Natural killer cell (primary cell): ENCODE results near the gene RNF167. TPM values are rescaled to one million over a fixed set of nuclear protein-coding genes. Genes with fewer than 3 reads are reported as not detected.
"Not testable (repeated sequence)": the region's sequence is repeated elsewhere in the genome, so short reads cannot be mapped to it uniquely, and the experiment has no call there.

Experiments used
- ATAC-seq, 3 donors: fragments of 150-1000 bp in 2 of 3; fragments of 200-7000 bp in 1 of 3; cut with Tn5 transposase; 1 replicate in 1 of 3; 2 replicates in 2 of 3; pipeline ENCODE4 v1.10.0; 2021; ENCODE audit warnings: mild to moderate bottlenecking in 2 of 3, moderate library complexity in 2 of 3
- DNase-seq, 2 donors: peaks; one replicate each; pipeline versions ENCODE4 v3.0.0 to v3.0.0-alpha.2; 2013 to 2021; ENCODE audit warnings: mixed read lengths in 1 of 2
- H3K27ac ChIP-seq: one replicate; pipeline ENCODE4 v1.5.1; 2013; ENCODE audit warnings: mild to moderate bottlenecking, low read length
- H3K27me3 ChIP-seq: one replicate; pipeline ENCODE4 v1.6.1; 2013; ENCODE audit warnings: low read length; ENCODE audit not compliant: control insufficient read depth, insufficient read depth
- H3K36me3 ChIP-seq: one replicate; pipeline ENCODE4 v1.6.1; 2013; ENCODE audit warnings: low read length; ENCODE audit not compliant: control insufficient read depth, insufficient read depth
- H3K4me1 ChIP-seq: one replicate; pipeline ENCODE4 v1.6.1; 2013; ENCODE audit warnings: low read length; ENCODE audit not compliant: control insufficient read depth, insufficient read depth
- H3K4me3 ChIP-seq: one replicate; pipeline ENCODE4 v1.5.1; 2013; ENCODE audit warnings: low read length
- H3K9me3 ChIP-seq: one replicate; pipeline ENCODE4 v1.6.1; 2013; ENCODE audit warnings: low read length; ENCODE audit not compliant: control insufficient read depth, insufficient read depth
- H3K27ac Mint-ChIP-seq, 2 donors: one replicate each; pipeline ENCODE4 v1.8.0; 2022; ENCODE audit warnings: mild to moderate bottlenecking in 2 of 2, mixed read lengths in 2 of 2, moderate library complexity in 1 of 2
- H3K27me3 Mint-ChIP-seq, 2 donors: one replicate each; pipeline ENCODE4 v1.8.0; 2022; ENCODE audit warnings: low read depth in 2 of 2, mixed read lengths in 2 of 2
- H3K36me3 Mint-ChIP-seq: one replicate; pipeline ENCODE4 v1.8.0; 2022; ENCODE audit warnings: mixed read lengths
- H3K4me1 Mint-ChIP-seq, 2 donors: one replicate each; pipeline ENCODE4 v1.8.0; 2022; ENCODE audit warnings: mixed read lengths in 2 of 2
- H3K4me3 Mint-ChIP-seq: one replicate; pipeline ENCODE4 v1.8.0; 2022; ENCODE audit warnings: mild to moderate bottlenecking, moderate library complexity, mixed read lengths
- H3K9me3 Mint-ChIP-seq, 2 donors: one replicate each; pipeline ENCODE4 v1.8.0; 2022; ENCODE audit warnings: mixed read lengths in 2 of 2
- CTCF ChIP-seq: fragments of 200-600 bp; IDR thresholded peaks from one replicate; pipeline ENCODE4 v1.8.0; 2022; ENCODE audit warnings: antibody characterized with exemption
- WGBS: methylation state at CpG from one replicate; pipeline ENCODE4 v1.1.7; 2013; ENCODE audit warnings: missing lambda C conversion rate; ENCODE audit not compliant: insufficient coverage; 5-methylcytosine and 5-hydroxymethylcytosine counted together
- intact Hi-C: fragments of 100-400 bp; cut with micrococcal nuclease; formaldehyde crosslinking; loops from one replicate; pipeline ENCODE4 v1.14.2; 2022
- total RNA-seq, 4 donors: library from RNA; stranded (reverse); fragments of 120-200 nt in 1 of 4; gene quantifications; one replicate each; pipeline versions ENCODE4 v1.2.3 to v1.2.4, GENCODE V29; 2013 to 2022

The RNF167 gene
- total RNA-seq, 3 donors from 2014 or later (not counting 1 experiment from before 2014, with no cell fraction given) = 149 to 189 (median 177) TPM

GRCh38 chr17:4908301-4908700, 31.8 kb upstream of the RNF167 start:
- H3K36me3 Mint-ChIP-seq = no peaks in the 10 kb centered on the region
- DNase-seq = peak in 1 of 2 donors; percentile 36
- peaks cover 17% of the 10 kb centered on the region for H3K4me1 ChIP-seq
- no peak overlapping the region for H3K4me3 Mint-ChIP-seq
- no peaks in the 10 kb centered on the region for H3K27me3 Mint-ChIP-seq
- 76% methylated on average over 10 of the region's 10 CpGs for WGBS
- intact Hi-C loops = no loop called here
- H3K36me3 ChIP-seq = no peaks in the 10 kb centered on the region
- no peak for TF ChIP-seq CTCF
- no peak overlapping the region for H3K27ac ChIP-seq
- H3K9me3 Mint-ChIP-seq = no peaks in the 10 kb centered on the region
- no peak for ATAC-seq
- H3K27ac Mint-ChIP-seq = no peak overlapping the region
- H3K27me3 ChIP-seq = no peaks in the 10 kb centered on the region
- H3K4me1 Mint-ChIP-seq = peaks cover 6% of the 10 kb centered on the region in 2 donors
- no peaks in the 10 kb centered on the region for H3K9me3 ChIP-seq
- H3K4me3 ChIP-seq = no peak overlapping the region

GRCh38 chr17:4908711-4909496, 31.2 kb upstream of the RNF167 start:
- Histone ChIP-seq H3K4me1 (peaks cover 12% of the 10 kb centered on the region), H3K9me3 (no peaks in the 10 kb centered on the region), H3K4me3 (no peak overlapping the region), H3K27me3 (no peaks in the 10 kb centered on the region), H3K36me3 (no peaks in the 10 kb centered on the region), H3K27ac (no peak overlapping the region)
- Mint-ChIP-seq H3K4me3 (no peak overlapping the region), H3K27ac (no peak overlapping the region), H3K4me1 (no peaks in the 10 kb centered on the region), H3K36me3 (no peaks in the 10 kb centered on the region), H3K27me3 (no peaks in the 10 kb centered on the region), H3K9me3 (no peaks in the 10 kb centered on the region)
- intact Hi-C loops = loop anchor here (1.0 kb wide), 1 partner anchor 153 kb away; no protein-coding TSS in a partner anchor
- peak; percentile 95 to 100 (median 98) for ATAC-seq
- TF ChIP-seq CTCF = peak; percentile 73
- WGBS = 31% methylated on average over 20 of the region's 20 CpGs
- peak; percentile 71 to 84 for DNase-seq

GRCh38 chr17:4913994-4914393, 26.1 kb upstream of the RNF167 start:
- Histone ChIP-seq H3K27me3 (no peaks in the 10 kb centered on the region), H3K4me3 (no peak overlapping the region), H3K27ac (no peak overlapping the region), H3K36me3 (no peaks in the 10 kb centered on the region), H3K9me3 (no peaks in the 10 kb centered on the region), H3K4me1 (peaks cover 8% of the 10 kb centered on the region)
- intact Hi-C loops = no loop called here
- TF ChIP-seq CTCF = no peak
- Mint-ChIP-seq H3K4me3 (no peak overlapping the region), H3K4me1 (no peaks in the 10 kb centered on the region), H3K36me3 (no peaks in the 10 kb centered on the region), H3K27me3 (no peaks in the 10 kb centered on the region), H3K27ac (no peak overlapping the region), H3K9me3 (no peaks in the 10 kb centered on the region)
- DNase-seq (no peak), ATAC-seq (no peak)
- 100% methylated on average over 1 of the region's 1 CpG for WGBS

GRCh38 chr17:4914551-4914950, 25.5 kb upstream of the RNF167 start:
- H3K4me3 ChIP-seq, H3K4me3 Mint-ChIP-seq, H3K27ac Mint-ChIP-seq, H3K27me3 Mint-ChIP-seq, DNase-seq, H3K36me3 Mint-ChIP-seq, H3K4me1 Mint-ChIP-seq, ATAC-seq, H3K9me3 Mint-ChIP-seq, intact Hi-C loops, H3K27ac ChIP-seq, H3K9me3 ChIP-seq, H3K36me3 ChIP-seq, H3K27me3 ChIP-seq, H3K4me1 ChIP-seq: not testable (repeated sequence)
- WGBS = 96% methylated on average over 3 of the region's 4 CpGs
